HEK293T (cell line): ENCODE measurements around the gene ESYT2.

Experiments used
- ARNT ChIP-seq: fragments of 450-650 bp; IDR thresholded peaks from 2 replicates; pipeline ENCODE4 v1.6.1; 2017; ENCODE audit warnings: mild to moderate bottlenecking
- ELF4 ChIP-seq: fragments of 450-650 bp; IDR thresholded peaks from 2 replicates; pipeline ENCODE4 v1.6.1; 2017; ENCODE audit warnings: antibody characterized with exemption
- FOXA1 ChIP-seq: fragments of 450-650 bp; IDR thresholded peaks from 2 replicates; pipeline ENCODE4 v1.6.1; 2016; ENCODE audit warnings: mild to moderate bottlenecking
- FOXM1 ChIP-seq: fragments of 450-650 bp; IDR thresholded peaks from 2 replicates; pipeline ENCODE4 v1.6.1; 2017; ENCODE audit warnings: mild to moderate bottlenecking, borderline replicate concordance
- SP1 ChIP-seq: fragments of 450-650 bp; IDR thresholded peaks from 2 replicates; pipeline ENCODE4 v1.6.1; 2017
- SUZ12 ChIP-seq: fragments of 450-650 bp; IDR thresholded peaks from 2 replicates; pipeline ENCODE4 v1.6.1; 2016; ENCODE audit warnings: mild to moderate bottlenecking

DNA sequence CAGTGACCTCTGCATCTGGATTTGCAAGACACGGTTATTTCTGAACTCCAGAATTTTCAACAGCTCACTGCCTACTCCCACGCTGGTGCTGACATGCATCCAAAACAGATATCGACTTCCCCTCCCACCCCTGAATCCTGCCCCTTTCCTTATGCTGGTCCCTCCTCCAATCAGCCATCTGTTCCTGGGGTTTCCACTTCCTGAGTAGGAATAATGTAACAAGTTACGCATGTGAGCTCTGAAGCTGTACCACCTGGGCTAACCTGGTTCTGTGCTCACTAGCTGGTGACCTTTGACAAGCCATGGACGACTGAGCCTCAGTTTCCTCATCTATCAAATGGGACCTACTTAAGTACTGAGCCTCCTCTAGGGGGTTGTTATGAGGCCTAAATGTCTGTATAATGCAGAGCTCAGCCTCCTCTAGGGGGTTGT is 123.0 kb downstream of the ESYT2 start:
- TF ChIP-seq ARNT: no peak
- no peak for TF ChIP-seq FOXA1
- TF ChIP-seq FOXM1: no peak
- no peak for TF ChIP-seq SP1
- TF ChIP-seq SUZ12: no peak
- TF ChIP-seq ELF4: no peak
